Measurements from ENCODE around the gene ZNF808.
"Not testable (repeated sequence)": the region's sequence is repeated elsewhere in the genome, so short reads cannot be mapped to it uniquely, and the experiment has no call there.

ZNF808 gene

DNA sequence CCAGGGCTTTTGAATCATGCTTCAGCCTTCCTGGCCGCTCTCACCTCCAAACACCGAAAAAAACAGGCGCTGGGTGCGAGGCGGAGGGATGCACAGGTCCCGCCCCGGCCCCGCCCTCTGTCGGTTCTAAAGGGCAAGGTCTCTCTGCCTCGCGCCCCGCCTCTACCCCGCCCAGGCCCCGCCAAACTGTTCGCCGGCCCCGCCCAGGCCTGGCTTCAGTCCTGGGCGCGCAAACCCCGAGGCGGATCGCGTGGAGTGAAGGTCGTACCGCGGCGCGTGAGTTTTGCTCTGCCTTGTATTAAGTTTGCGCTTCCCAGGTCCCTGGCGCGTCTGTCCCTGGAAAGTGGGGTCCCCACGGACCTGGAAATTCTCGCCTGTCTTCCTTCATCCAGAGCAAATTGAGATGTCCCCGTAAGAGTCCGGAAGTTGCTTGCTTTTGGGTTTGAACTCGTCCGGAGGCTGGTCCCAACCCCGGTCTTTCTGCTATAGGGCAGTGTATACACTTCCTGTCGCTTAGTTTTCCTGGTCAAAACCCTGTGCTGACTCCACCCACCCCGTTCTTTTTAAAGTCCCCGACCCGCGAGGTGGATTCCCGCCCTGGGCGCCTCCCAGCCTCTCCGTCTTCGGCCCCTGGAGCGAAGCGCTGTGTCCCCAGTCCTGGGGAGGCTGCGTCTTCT, 8.4 kb downstream of the ZNF808 start:
- peak; percentile 74 to 90 (median 84) for DNase-seq (ENCODE audit: low read depth in 4 of 4, low spot score in 1 of 4)

DNA sequence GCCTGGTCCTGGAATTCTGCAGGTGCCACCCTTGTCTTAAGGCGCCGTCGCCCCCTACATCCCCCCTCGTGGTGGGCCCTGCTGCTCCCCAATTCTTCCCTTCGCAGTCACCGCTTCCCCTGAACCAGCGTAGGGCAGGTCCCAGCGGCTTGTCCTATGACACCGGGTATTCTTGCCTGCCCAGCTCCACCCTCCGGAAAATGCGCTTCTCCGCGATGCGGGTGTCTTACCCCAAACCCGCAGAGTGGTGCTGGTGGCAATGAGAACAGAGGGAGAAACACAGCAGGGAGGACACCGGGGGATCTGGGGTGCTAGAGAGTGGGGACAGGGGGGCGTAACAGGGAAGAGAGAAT, 9.0 kb downstream of the ZNF808 start:
- DNase-seq (ENCODE audit: low read depth in 4 of 4, low spot score in 1 of 4) = peak in 2 of 4 experiments; percentile 6 to 9

DNA sequence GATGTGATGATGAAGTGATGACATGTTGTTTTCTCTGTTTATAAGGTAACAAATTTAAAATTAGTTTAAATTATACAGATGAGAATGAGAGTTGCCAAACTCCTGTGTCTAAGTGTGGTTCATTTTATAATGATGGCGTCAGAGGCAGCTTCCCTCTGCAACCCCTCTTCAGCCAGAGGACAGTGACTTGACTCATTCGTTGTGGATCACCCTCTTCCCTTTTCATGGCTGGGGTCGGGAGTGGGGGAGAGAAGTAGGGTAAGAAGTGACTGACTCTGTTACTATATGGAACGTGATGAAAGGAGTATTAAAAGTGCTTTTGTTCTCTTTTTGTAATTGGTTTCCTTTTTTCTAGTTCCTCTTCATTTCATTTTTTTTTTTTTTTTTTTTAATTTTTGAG, 11.3 kb downstream of the ZNF808 start:
- DNase-seq (ENCODE audit: low read depth in 4 of 4, low spot score in 1 of 4) = not testable (repeated sequence)

DNA sequence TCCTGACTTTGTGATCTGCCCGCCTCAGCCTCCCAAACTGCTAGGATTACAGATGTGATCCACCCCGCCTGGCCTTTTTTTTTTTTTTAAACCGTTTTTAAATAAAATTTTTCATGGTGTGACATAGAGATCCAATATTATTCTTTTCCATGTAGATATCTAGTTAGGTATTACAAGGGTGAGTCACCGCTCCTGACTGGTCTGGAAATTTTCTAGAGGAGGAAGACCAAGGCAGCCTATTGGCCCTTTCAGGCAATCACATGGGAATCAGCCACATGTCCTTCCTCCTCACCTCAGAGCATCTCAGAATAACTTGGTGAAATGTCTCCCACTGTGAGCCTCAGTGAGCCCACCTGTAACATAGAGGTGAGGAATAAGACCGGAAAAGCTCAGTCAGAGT, 13.7 kb downstream of the ZNF808 start:
- not testable (repeated sequence) for DNase-seq (ENCODE audit: low read depth in 4 of 4, low spot score in 1 of 4)

DNA sequence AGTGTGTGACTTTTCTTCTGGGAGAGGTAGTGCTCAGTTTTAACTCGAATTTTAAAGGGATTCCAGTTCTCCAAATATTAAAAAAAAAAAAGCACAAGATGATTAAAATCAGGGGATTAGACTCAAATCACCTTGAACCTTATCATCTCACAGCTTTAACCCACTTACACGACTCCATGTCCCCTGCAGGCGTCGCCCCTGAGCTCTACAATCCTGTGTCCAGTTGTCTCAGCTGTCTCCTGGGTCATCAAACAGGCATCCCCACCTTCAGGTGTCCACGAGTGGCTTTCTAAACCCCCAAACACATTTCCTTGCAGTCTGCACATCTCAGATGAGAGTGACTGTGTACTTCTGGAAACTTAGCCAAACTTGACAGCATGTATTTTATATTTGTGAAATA, 14.1 kb downstream of the ZNF808 start:
- DNase-seq (ENCODE audit: low read depth in 4 of 4, low spot score in 1 of 4) = no peak

DNA sequence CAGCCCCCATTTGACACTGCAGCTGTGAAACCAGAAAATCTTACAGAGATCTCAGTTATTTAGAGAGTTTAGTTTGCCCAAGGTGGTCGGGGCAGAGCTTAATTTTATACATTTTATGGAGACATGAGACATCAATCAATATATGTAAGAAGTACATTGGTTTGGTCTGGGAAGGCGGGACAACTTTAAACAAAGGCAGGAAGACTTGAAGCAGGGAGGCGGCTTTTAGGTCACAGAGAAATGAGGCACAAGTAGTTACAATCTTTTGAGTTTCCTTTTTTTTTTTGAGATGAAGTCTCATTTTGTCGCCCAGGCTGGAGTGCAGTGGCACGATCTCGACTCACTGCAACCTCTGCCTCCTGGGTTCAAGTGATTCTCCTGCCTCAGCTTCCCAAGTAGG, 15.1 kb downstream of the ZNF808 start:
- not testable (repeated sequence) for DNase-seq (ENCODE audit: low read depth in 4 of 4, low spot score in 1 of 4)

DNA sequence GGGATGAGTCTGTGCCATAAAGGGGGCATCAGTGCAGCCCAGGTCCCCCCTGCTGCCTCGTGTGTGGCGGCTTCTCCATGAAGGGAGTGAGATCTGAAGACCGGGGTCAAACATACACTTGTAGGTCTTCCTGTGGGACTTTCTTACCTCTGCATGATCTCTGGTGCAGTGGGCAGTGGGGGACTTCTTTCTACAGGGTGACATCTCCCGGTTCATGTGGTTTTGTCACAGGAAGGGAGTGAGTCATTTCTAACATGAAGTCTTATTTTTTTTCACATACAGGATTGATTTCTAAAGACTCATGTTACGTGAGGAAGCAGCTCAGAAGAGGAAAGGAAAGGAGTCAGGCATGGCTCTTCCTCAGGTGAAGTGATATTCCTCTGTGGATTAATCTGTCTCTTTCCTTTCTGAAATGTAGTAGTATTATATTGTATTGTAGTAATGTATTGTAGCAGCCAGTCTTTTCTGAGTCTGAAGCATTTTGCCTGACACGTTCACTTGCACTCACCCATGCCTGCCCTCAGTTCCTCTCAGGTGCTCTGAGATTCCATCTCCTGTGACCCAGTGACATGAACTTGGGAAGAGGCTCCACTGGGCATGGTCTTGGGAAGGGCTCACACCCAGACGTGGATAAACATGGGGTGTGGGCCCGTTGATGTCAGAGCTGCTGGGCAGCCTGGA, 15.7 kb downstream of the ZNF808 start:
- no peak for DNase-seq (ENCODE audit: low read depth in 4 of 4, low spot score in 1 of 4)

DNA sequence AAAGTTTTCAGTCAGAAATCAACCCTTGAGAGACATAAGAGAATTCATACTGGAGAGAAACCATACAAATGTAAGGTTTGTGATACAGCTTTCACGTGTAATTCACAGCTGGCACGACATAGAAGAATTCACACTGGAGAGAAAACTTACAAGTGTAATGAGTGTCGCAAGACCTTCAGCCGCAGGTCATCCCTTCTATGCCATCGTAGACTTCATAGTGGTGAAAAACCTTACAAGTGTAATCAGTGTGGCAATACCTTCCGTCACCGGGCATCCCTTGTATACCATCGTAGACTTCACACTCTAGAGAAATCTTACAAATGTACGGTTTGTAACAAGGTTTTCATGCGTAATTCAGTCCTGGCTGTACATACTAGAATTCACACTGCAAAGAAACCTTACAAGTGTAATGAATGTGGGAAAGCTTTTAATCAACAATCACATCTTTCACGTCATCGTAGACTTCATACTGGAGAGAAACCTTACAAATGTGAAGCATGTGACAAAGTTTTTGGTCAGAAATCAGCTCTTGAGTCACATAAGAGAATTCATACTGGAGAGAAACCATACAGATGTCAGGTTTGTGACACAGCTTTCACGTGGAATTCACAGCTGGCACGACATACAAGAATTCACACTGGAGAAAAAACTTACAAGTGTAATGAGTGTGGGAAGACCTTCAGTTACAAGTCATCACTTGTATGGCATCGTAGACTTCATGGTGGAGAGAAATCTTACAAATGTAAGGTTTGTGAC, 26.9 kb downstream of the ZNF808 start:
- DNase-seq (ENCODE audit: low read depth in 4 of 4, low spot score in 1 of 4) = no peak

DNA sequence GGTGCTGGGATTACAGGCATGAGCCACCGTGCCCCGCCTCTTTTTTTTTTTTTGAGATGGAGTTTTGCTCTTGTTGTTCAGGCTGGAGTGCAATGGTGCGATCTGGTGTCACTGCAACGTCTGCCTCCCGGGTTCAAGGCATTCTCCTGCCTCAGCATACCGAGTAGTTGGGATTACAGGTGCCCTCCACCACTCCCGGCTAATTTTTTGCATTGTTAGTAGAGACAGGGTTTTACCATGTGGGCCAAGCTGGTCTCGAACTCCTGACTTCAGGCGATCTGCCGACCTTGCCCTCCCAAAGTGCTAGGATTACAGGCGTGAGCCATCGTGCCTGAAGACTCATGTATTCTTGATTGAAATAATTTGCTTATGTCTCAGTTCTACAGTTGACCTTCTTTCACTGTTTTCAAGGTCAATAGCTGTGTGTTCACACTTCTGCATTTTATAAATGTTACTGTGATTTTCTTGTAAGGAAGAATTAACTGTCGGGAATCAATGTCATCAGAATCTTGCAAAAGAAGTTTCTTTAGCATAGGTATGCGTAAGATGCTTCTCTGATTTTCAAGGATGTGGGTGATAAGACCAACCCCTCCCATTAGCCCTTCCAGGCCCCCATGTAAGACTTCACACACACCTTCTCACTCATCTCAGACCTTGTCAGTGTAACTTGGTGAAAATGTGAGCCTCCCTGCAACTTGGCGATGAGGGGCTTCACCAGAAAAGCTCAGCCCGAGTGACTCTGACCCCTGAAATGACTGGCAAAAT, 29.9 kb downstream of the ZNF808 start:
- DNase-seq (ENCODE audit: low read depth in 4 of 4, low spot score in 1 of 4) = no peak

DNA sequence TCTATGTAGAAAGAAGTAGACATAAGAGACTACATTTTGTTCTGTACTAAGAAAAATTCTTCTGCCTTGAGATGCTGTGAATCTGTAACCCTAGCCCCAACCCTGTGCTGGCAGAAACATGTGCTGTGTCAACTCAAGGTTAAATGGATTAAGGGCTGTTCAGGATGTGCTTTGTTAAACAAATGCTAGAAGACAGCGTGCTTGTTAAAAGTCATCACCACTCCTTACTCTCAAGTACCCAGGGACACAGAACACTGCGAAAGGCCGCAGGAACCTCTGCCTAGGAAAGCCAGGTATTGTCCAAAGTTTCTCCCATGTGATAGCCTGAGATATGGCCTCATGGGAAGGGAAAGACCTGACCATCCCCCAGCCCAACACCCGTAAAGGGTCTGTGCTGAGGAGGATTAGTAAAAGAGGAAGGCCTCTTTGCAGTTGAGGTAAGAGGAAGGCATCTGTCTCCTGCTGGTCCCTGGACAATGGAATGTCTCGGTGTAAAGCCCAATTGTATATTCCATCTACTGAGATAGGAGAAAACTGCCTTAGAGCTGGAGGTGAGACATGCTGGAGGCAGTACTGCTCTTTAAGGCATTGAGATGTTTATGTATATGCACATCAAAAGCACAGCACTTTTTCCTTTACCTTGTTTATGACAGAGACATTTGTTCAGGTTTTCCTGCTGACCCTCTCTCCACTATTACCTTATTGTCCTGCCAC, 31.4 kb downstream of the ZNF808 start:
- not testable (repeated sequence) for DNase-seq (ENCODE audit: low read depth in 4 of 4, low spot score in 1 of 4)

DNA sequence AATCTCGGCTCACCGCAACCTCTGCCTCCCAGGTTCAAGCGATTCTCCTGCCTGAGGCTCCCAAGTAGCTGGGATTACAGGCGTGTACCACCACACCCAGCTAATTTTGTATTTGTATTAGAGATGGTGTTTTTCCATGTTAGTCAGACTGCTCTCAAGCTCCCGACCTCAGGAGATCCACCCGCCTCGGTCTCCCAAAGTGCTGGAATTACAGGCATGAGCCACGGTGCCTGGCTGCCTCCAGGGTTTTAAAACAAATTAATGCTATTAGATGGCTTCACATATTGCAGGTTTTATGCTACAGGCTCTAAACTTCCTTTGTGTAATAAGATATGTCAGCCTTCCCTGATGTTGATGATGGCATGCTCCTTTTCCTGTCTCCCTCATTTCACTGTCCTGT, 34.1 kb downstream of the ZNF808 start:
- DNase-seq (ENCODE audit: low read depth in 4 of 4, low spot score in 1 of 4) = not testable (repeated sequence)

DNA sequence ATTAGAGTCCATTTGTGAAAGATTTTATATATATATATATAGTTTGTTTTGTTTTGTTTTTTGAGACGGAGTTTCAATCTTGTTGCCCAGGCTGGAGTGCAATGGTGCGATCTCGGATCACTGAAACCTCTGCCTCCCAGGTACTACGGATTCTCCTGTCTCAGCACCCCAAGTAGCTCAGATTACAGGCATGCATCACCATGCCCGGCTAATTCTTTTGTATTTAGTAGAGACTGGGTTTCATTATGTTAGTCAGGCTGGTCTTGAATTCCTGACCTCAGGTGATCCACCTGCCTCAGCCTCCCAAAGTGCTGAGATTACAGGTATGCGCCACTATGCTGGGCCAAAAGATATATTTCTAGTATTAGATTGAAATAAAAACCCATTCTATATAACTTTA, 38.7 kb downstream of the ZNF808 start:
- DNase-seq (ENCODE audit: low read depth in 4 of 4, low spot score in 1 of 4) = no peak

DNA sequence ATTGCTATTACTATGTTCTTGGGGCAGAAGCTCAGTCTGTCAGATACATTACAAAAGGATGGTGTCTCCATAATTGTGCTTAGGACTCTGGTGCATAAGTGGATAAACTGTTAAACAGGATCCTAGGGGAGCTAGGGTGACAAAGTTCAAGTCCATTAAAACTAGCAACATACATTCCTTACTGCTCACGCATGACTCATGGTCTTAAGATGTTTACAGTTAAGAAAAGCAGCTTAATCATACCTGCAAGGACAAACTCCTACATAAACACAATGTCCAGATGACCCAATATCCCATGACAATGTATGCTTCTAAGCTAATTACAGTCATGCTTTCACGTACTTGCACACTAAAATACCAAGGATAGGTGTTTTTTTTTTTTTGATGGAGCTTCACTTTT, 39.1 kb downstream of the ZNF808 start:
- DNase-seq (ENCODE audit: low read depth in 4 of 4, low spot score in 1 of 4) = no peak

DNA sequence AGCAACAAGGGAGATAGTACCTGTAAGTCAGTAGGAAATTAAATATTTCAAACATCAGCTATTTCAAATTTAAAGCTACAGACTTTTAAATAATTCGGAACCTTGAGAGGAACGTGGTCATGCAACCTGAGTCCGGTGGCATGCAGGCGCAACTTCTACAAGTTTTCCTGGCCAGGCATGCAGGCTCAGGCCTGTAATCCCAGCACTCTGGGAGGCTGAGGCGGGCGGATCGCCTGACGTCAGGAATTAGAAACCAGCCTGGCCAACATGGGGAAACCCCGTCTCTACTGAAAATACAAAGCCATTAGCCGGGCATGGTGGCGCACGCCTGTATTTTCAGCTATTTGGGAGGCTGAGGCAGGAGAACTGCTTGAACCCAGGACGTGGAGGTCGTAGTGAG, 40.5 kb downstream of the ZNF808 start:
- no peak for DNase-seq (ENCODE audit: low read depth in 4 of 4, low spot score in 1 of 4)

DNA sequence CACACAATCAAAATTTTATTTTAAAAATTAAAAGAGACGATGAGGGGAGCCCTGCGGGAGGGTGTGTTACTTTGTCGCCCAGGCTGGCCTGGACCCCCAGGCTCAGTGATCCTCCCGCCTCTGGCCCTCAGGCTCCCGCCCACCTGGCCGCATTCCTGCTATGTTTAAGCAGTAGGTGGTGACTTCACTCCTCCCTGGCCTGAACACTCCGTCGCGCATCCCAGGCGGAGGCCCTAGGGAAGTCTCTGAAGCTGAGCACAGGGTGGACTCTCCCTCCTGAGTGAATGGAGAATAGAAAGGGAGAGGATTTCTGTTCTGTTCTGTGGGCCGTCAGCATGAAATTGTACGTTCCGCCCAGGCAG, 42.2 kb downstream of the ZNF808 start:
- DNase-seq (ENCODE audit: low read depth in 4 of 4, low spot score in 1 of 4) = not testable (repeated sequence)

DNA sequence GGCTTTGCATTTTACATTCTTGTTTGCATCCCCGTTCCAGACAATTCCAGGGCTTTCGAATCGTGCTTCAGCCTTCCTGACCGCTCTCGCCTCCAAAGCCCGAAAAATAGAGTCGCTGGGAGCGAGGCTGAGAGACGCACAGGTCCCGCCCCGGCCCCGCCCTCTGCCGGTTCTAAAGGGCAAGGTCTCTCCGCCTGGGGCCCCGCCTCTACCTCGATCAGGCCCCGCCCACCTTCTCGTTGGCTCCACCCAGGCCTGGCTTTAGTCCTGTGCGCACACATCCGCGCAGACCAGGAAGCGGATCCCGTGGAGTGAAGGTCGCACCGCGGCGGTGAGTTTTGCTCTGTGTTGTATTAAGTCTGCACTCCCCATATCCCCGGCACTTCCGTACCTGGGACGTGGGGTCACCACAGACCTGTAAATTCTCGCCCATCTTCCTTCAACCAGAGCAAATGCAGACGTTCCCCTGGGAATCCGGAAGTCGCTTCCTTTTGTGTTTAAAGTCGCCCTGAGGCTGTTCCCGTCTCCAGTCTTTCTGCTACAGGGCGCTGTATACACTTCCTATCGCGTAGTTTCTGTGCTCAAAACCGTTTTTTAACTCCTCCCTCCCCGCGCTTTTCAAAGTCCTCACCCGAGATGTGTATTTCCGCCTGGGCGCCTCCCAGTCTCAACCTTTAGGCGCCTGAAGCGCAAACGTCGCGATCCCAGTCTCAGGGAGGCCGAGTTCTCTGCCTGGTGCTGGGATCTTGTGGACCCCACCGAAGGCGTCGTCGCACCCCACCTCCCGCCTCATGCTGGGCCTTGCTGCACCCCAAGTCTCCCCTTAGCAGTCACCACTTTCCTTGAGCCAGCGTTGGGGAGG, 42.8 kb downstream of the ZNF808 start, which contains the start of gene ZNF701:
Gene ZNF701, plus strand, starts transcription at position 288 of the 862 bp plus-strand sequence. CDS start 3,861 bp downstream, outside the sequence.
- DNase-seq (ENCODE audit: low read depth in 4 of 4, low spot score in 1 of 4) = peak; percentile 85 to 92 (median 88)

DNA sequence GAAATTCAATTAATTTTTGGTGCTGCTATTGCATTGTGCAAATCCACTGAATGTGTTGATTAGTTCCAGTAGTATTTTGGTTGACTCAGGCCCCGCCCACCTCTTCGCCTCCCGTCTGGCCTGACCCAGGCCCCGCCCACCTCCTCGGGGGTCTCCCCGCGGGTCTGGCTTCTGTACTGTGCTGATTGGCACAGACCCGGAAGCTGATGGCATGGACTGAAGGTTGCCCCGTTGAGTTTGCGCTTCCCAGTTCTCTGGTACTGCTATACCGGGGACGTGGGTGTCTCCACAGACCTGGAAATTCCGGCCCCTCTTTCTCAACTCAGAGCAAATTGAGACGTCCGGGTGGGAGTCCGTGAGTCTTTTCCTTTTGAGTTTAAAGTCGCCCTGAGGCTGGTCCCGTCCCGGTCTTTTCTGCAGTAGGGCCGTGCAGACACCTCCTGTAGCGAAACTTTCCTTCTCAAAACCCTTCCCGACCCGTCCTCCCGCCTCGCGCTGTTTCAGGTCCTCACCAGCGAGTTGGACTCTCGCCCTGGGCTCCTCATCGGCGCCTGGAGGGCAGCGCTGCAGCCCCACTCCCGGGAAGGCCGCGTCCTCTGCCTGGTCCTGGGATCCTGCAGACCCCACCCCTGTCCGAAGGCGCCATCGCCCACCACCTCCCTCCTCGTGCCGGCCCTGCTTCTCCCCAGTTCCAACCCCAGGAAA, 57.4 kb downstream of the ZNF808 start:
- DNase-seq (ENCODE audit: low read depth in 4 of 4, low spot score in 1 of 4) = no peak

DNA sequence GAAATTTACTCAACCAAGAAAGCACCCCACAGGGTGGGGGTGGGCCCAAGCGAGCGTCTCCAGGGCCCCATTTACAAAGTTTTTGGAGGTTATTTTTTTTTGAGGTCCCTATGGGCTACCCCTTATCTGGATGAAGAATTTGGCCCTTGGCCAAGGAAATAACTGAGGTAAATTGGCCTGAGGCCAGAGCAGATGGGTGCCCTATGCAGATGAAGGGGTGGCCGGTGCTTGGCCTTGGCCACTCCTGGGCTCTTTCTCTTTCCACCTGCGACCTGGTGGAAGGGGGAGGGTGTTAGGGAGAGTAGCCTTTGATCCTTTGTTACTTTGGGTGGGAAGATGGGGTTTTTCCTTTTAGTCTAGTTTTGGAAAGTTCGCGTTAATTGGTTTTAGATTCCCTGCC, 58.1 kb downstream of the ZNF808 start:
- no peak for DNase-seq (ENCODE audit: low read depth in 4 of 4, low spot score in 1 of 4)

DNA sequence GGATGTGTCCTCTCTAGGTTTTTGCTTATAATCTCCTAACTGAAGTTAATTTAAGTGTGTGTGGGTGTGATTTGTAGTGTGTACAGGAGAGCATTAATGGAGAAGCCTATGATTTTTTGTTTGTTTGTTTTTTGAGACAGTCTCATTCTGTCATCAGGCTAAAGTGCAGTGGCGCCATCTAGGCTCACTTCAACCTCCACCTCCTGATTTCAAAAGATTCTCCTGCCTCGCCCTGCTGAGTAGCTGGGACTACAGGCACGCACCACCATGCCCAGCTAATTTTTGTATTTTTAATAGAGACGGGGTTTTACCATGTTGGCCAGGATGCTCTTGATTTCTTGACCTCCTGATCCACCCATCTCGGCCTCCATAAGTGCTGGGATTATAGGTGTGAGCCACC, 63.3 kb downstream of the ZNF808 start:
- DNase-seq (ENCODE audit: low read depth in 4 of 4, low spot score in 1 of 4) = no peak
